ENCODE measurements around the gene ZNF621.

The ZNF621 gene

GRCh38 chr3:40524568-40525285, at the start of gene ZNF621:
Gene ZNF621 (plus strand): TSS chr3:40524960. CDS start chr3:40525841, 881 bp downstream.
- DNase-seq = peak; percentile 3

- peak; percentile 26 for DNase-seq
Measured at GRCh38 chr3:40476478-40477470, 48.0 kb upstream of the ZNF621 start, which contains the start of gene ZNF619. Gene ZNF619 (plus strand): TSS chr3:40477122. CDS start chr3:40477980, 858 bp downstream.

- no peak for DNase-seq
Measured at GRCh38 chr3:40477666-40478065, 47.1 kb upstream of the ZNF621 start.

GRCh38 chr3:40487172-40487571, 37.6 kb upstream of the ZNF621 start:
- DNase-seq = no peak

GRCh38 chr3:40490916-40491315, 33.8 kb upstream of the ZNF621 start:
- no peak for DNase-seq

- DNase-seq = no peak
Measured at GRCh38 chr3:40494698-40495097, 30.1 kb upstream of the ZNF621 start.

- DNase-seq = no peak
Measured at GRCh38 chr3:40497288-40497687, 27.5 kb upstream of the ZNF621 start.

GRCh38 chr3:40499952-40500351, 24.8 kb upstream of the ZNF621 start:
- DNase-seq = no peak

GRCh38 chr3:40502034-40502433, 22.7 kb upstream of the ZNF621 start:
- no peak for DNase-seq

- no peak for DNase-seq
Measured at GRCh38 chr3:40504636-40505430, 19.9 kb upstream of the ZNF621 start.

- peak; percentile 72 for DNase-seq
Measured at GRCh38 chr3:40505599-40506462, 18.9 kb upstream of the ZNF621 start, which contains the start of gene ZNF620. Gene ZNF620 (plus strand): TSS chr3:40506039. CDS start chr3:40506353, 314 bp downstream.

- DNase-seq = no peak
Measured at GRCh38 chr3:40511031-40511718, 13.6 kb upstream of the ZNF621 start.

GRCh38 chr3:40516201-40516600, 8.6 kb upstream of the ZNF621 start:
- DNase-seq = no peak

- DNase-seq = no peak
Measured at GRCh38 chr3:40518067-40518466, 6.7 kb upstream of the ZNF621 start.

GRCh38 chr3:40518848-40519247, 5.9 kb upstream of the ZNF621 start:
- DNase-seq = no peak

GRCh38 chr3:40521254-40521653, 3.5 kb upstream of the ZNF621 start:
- DNase-seq = no peak

- DNase-seq = no peak
Measured at GRCh38 chr3:40523781-40524180, 979 bp upstream of the ZNF621 start.

GRCh38 chr3:40524222-40524567, 565 bp upstream of the ZNF621 start:
- no peak for DNase-seq

- DNase-seq = no peak
Measured at GRCh38 chr3:40528426-40528825, 3.7 kb downstream of the ZNF621 start.

GRCh38 chr3:40532252-40532651, 7.5 kb downstream of the ZNF621 start:
- no peak for DNase-seq

- DNase-seq = no peak
Measured at GRCh38 chr3:40534283-40534682, 9.5 kb downstream of the ZNF621 start.

Data from NCI-H524 treated with DMSO at 0.1 percent for 48 hours (cell line).